ES-I3 (cell line): Measurements from ENCODE around the gene HOMEZ.

Source experiments
- H3K36me3 ChIP-seq: 2 replicates; pipeline ENCODE4 v1.6.1; 2013; ENCODE audit warnings: mild to moderate bottlenecking, low read length, control low read depth, moderate library complexity; ENCODE audit not compliant: insufficient read depth
- H3K4me1 ChIP-seq: 2 replicates; pipeline ENCODE4 v1.6.1; 2013; ENCODE audit warnings: mild to moderate bottlenecking, control low read depth, low read length; ENCODE audit not compliant: insufficient read depth
- H3K9ac ChIP-seq: 2 replicates; pipeline ENCODE4 v1.6.1; 2013; ENCODE audit warnings: low read depth, mild to moderate bottlenecking, low read length, moderate library complexity
- H3K9me3 ChIP-seq: 2 replicates; pipeline ENCODE4 v1.6.1; 2013; ENCODE audit warnings: mild to moderate bottlenecking, low read length, moderate library complexity; ENCODE audit not compliant: control insufficient read depth, insufficient read depth

The HOMEZ gene

DNA sequence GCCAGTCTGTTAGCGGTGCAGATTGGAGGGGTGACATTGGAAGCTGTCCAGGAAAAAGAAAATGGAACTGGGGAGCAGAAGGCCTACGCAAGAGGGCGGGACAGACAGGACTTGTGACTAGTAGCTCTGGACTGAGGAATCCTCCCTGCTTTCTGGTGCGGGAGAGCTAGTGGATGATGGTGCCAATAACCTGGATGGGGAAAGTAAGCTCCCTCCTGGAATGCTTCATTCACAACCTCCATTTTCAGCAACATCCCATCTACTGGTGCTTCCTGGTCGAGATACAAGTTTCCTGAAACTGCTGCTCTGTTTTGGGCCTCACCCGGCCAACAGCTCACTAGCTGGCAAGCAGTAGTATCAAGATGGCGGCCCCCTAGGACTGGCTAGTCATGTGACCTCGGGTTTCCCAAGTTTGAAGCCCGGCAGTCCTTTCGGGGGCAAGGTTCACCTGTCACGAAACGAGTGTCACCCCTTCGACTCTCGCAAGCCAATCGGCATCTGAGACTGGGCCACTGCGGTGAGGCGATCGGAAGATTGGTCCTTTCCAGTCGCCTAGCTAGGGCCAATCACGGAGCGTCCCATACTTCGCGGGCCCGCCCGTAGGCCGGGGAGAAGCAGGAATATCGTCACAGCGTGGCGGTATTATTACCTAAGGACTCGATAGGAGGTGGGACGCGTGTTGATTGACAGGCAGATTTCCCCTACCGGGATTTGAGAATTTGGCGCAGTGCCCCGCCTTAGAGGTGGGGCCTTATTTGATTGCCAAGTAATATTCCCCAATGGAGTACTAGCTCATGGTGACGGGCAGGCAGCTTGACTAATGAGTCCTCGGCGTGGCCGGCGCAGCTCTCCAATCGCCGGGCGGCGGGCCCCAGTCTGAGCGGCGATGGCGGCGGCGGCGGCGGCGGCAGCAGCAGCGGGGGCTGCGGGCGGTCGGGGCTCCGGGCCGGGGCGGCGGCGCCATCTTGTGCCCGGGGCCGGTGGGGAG, 34.9 kb upstream of the HOMEZ start, which contains the start of gene PABPN1:
PABPN1 (plus strand) TSS at position 874 of the 988 bp plus-strand sequence; CDS start at position 887, 13 bp downstream.
- peaks cover 6% of the 10 kb centered on the region; the same call in 1 of the 2 replicates for H3K4me1 ChIP-seq
- H3K9ac ChIP-seq: peak within 1 kb of the TSS; percentile 84
- H3K9me3 ChIP-seq: no peaks in the 10 kb centered on the region
- H3K36me3 ChIP-seq: peaks cover 22% of the 10 kb centered on the region

DNA sequence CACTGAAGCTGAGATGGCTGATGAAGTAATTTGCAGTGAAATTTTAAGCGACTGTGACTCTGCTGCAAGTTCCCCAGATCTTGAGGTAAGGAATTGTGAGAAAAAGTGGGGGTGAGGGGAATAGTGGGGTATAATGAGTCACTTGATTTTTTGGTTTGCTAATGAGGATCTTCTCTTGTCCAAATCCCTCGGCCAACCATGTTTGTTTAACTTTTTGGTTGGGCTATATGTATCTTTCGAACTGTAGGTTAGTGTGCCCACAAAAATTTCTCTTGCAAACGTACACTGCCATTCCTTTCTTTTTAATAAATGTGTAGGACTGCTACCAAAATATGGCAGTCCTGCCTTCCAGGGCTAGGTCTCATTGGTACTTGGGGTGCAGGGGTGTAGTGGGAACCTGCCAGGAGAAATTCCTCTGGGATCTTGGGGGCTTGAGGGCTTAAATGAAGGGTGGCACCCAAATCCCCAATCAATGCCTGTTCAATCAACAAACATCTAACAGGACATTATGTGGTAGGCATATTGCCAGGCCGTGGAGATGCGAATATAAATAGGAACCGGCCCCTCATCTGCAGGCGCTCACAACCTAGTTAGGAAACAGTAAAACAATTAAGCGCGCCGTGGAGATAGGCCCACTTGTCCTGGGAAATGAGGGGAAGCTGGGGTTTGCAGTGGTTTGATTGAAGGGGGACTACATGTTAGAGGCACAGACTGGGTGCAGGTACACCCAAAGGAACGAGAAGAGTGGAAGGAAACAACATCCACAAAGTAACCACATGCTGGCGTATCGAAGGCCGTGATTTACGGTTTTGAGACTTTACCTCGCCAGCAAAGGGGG, 34.0 kb upstream of the HOMEZ start:
- H3K36me3 ChIP-seq: peaks cover 19% of the 10 kb centered on the region
- peak overlapping the region; percentile 53 for H3K9ac ChIP-seq

DNA sequence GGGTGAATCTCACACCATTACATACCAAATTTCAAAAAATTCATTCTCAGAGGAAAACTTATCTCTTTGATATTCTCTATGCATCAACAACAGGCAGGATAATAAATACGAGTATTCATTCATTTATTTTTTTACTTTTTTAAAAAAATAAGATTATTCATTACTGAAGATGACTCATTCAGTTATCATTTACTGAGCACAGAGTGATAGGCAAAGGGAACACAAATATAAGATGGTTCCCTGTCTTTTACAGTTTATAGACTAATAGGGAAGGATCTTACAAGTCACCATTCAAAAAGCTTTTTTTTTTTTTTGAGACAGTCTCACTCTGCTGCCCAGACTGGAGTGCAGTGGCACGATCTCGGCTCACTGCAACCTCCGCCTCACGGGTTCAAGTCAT, 30.4 kb upstream of the HOMEZ start:
- Histone ChIP-seq H3K9me3 (no peaks in the 10 kb centered on the region), H3K36me3 (no peaks in the 10 kb centered on the region), H3K4me1 (no peaks in the 10 kb centered on the region), H3K9ac (no peak overlapping the region)

More for the DNA sequence above, 34.0 kb upstream of the HOMEZ start:
- no peaks in the 10 kb centered on the region for H3K9me3 ChIP-seq
- H3K4me1 ChIP-seq: peaks cover 6% of the 10 kb centered on the region; the same call in 1 of the 2 replicates

DNA sequence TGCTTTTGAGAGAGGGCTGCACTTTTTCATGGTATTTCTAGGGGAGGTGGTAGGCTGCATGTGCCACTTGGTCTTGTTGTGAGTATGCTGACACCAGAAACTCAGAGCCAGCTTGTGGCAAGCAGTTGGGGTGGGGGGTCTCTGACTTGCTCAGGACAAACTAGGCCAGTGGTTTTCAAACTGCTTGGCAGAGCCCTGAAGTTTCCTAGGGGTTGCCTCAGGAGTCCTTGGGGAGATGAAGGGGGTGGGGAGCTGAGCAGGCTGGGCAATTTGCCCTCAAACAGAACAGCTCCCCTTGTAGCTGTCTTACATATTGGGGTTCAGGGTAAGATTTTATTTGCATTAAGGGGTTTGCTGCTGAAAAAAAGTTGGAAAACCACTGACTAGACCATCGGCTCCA, 24.6 kb upstream of the HOMEZ start:
- Histone ChIP-seq H3K36me3 (no peaks in the 10 kb centered on the region), H3K4me1 (no peaks in the 10 kb centered on the region; the same call in 1 of the 2 replicates), H3K9me3 (no peaks in the 10 kb centered on the region), H3K9ac (no peak overlapping the region)

DNA sequence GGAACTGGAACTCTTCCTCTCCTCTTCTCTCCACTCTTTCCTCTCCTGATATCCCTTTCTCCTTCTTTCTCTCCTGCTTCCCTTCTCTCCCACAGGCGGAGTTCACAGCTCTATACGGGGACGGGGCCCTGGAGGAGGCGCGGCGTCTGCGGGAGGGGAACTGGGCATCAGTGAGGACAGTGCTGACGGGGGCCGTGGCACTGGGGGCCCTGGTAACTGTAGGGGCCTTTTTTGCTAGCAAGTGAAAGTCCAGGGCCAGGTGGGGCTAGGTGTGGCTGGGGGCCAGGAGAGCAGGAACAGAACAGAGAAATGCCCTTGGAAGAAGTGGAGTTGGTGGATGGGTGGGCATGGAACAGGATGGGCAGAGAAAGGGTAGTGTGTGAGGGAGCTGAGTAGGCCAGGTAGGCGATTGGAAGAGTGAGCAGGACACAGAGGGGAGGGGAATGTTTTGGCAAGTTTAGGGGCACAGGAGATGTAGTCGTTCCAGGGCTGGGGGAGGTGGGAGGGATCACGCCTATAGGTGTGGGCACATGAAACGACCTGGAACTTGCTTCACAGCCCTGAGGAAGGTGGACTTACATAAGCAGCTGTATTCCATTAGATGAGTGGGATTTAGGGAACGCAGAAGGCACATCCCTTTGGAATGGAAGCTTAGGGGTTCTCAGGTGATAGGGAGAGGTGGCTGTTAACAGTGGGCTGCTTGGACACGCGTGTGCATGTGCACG, 23.0 kb upstream of the HOMEZ start:
- no peaks in the 10 kb centered on the region; the same call in 1 of the 2 replicates for H3K4me1 ChIP-seq
- H3K36me3 ChIP-seq: no peaks in the 10 kb centered on the region
- H3K9ac ChIP-seq: no peak overlapping the region
- no peaks in the 10 kb centered on the region for H3K9me3 ChIP-seq

DNA sequence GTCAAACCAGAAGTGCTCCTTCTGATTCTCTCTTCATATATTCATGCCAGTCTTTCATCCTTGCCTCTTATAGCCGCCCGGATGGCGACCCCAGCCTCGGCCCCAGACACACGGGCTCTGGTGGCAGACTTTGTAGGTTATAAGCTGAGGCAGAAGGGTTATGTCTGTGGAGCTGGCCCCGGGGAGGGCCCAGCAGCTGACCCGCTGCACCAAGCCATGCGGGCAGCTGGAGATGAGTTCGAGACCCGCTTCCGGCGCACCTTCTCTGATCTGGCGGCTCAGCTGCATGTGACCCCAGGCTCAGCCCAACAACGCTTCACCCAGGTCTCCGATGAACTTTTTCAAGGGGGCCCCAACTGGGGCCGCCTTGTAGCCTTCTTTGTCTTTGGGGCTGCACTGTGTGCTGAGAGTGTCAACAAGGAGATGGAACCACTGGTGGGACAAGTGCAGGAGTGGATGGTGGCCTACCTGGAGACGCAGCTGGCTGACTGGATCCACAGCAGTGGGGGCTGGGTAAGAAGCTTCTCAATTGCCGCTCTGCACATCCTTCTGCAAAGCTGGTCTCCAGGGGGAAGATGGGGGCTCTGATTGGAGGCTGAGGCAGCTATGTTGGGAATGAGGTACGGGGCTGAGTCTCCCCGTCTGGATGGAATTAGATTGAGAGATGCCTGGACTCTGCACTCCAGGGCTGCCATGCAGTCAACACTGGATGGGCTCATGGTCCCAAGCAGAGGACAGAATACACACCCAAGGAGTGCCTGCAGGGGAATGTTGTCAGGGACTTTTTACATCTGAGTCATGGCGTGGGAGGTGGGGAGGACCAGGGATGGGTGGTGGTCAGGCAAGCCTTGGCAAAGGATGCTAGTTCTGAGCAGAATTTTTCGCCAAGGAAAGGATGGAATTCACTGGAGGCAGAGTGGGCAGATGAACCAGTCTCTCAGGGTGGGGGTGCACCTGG, 22.0 kb upstream of the HOMEZ start:
- Histone ChIP-seq H3K36me3 (no peaks in the 10 kb centered on the region), H3K9ac (peak overlapping the region; percentile 94; the same call in 1 of the 2 replicates), H3K9me3 (no peaks in the 10 kb centered on the region), H3K4me1 (no peaks in the 10 kb centered on the region; the same call in 1 of the 2 replicates)

DNA sequence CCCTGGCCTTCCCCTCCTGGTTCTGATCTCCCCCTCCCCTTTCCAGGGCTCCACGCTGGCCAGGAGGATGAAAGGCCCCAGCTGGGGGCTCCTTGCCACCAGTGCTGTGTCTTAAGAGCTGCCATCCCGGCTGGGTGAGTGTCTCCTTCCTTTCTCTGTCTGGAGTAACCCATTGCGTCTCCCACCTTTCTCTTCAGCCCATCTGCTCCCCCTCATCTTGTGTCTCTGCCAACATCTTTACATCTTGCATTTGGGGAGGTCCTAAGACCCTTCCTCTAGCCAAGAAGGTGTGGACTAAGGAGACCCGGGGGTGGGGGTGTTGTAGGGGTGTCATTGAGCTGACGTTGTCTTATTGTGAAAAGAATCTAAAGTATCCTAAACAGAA, 21.2 kb upstream of the HOMEZ start:
- Histone ChIP-seq H3K36me3 (no peaks in the 10 kb centered on the region), H3K9ac (peak overlapping the region; percentile 94), H3K9me3 (no peaks in the 10 kb centered on the region), H3K4me1 (no peaks in the 10 kb centered on the region; the same call in 1 of the 2 replicates)

DNA sequence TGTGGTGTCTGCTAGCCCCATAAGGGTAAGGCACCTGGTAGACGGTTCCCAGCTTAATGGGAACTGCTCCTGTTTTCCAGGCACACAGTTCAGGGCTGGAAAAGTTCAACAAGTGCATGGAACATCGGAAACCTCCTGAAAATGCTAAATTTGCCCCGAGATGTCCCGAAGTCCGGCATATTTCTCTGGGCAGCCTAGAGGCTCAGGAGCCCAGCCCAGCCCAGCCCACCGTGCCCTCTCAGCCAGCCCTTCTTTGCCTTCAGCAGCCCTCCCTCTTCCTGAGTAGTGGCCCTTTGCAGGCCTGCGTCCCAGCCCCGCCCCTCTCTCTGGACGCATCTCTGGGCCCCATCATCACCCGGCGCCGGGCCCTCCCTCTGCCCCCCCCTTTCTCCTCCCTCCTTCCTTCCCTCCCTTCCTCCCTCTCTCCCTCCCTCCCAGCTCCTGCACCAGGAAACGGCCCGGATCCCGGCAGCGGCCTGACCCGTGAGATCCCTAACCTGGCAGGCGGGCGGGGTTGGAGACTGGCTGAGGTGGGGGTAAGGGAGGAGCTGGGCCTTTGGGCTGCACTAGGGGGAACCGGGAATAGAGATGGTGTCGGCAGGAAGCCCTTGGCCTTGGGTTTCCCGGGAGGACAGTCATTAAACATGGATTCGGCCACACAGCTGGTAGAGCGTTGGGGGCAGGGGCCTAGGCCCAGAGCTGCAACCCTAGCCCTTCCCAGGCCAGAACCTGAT, 20.6 kb upstream of the HOMEZ start, which contains the start of gene BCL2L2:
BCL2L2 (plus strand) TSS at position 422 of the 734 bp plus-strand sequence. CDS start 935 bp downstream, outside the sequence.
- H3K9me3 ChIP-seq: no peaks in the 10 kb centered on the region
- peak within 1 kb of the TSS; percentile 94 for H3K9ac ChIP-seq
- no peaks in the 10 kb centered on the region; the same call in 1 of the 2 replicates for H3K4me1 ChIP-seq
- H3K36me3 ChIP-seq: no peaks in the 10 kb centered on the region

DNA sequence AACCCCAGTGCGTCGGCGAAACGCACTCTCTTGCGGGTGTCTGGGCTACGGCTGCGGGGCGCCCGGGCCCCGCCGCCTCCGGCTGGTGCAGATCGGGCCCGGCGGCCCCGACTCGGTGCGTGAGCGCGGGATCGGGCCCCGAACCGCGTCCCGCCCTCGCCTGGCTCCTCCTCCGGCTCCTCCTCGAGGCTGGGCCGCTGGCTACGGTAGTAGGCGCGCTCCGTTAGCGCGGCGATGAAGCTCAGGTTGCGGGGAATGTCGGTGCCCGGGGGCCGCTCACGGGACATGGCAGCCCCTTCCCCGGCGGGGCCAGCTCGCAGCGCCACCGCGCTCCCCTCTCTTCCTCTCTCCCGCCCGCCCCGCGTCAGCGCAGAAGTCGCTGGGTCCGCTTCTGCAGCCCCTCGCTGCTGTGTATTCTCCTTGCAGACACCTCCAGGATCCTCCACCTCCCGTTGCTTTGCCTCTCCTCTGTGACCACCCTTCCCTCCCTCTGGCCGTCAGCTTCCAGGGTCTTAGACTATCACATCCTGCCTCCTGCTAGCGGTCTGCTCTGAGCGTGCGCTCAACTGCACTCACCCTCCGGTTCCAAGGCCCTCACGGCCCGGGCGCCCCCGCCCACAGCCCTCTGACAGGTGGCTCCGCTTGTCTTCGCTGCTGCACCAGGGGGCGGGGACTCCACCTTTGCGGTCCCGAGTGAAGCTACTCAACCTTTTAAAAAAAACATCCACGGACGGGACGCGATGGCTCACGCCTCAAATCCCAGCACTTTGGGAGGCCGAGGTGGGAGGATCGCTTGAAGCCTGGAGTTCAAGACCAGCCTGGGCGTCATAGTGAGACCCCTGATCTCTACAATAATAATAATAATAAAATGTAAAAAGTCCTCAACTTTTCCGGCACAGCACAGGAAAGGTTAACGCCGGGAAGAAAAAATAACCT, 16.6 kb upstream of the HOMEZ start, which contains the start of gene PPP1R3E:
PPP1R3E (minus strand) TSS at position 570 of the 936 bp plus-strand sequence; CDS start at position 287, 283 bp downstream.
- no peaks in the 10 kb centered on the region for H3K36me3 ChIP-seq
- H3K4me1 ChIP-seq: no peaks in the 10 kb centered on the region; the same call in 1 of the 2 replicates
- peak within 1 kb of the TSS; percentile 74; the same call in 1 of the 2 replicates for H3K9ac ChIP-seq
- no peaks in the 10 kb centered on the region for H3K9me3 ChIP-seq

DNA sequence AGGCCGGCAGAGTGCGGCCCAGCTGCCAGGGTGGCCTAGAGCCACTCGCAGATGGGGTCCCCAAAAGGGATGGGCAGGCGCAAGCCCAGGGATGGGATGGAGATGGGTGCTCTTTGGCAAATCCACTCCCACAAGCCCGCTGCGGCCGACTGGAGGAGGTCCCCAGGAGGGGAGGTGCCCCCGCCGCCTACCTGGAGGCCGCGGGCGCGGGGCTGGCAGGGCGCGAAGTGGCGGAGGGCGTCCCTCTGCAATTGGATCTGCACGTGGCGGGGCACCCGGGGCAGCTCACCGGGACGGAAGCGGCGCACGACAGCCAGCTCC, 16.0 kb upstream of the HOMEZ start:
- Histone ChIP-seq H3K36me3 (no peaks in the 10 kb centered on the region), H3K9me3 (no peaks in the 10 kb centered on the region), H3K9ac (peak overlapping the region; percentile 74; the same call in 1 of the 2 replicates), H3K4me1 (no peaks in the 10 kb centered on the region; the same call in 1 of the 2 replicates)

DNA sequence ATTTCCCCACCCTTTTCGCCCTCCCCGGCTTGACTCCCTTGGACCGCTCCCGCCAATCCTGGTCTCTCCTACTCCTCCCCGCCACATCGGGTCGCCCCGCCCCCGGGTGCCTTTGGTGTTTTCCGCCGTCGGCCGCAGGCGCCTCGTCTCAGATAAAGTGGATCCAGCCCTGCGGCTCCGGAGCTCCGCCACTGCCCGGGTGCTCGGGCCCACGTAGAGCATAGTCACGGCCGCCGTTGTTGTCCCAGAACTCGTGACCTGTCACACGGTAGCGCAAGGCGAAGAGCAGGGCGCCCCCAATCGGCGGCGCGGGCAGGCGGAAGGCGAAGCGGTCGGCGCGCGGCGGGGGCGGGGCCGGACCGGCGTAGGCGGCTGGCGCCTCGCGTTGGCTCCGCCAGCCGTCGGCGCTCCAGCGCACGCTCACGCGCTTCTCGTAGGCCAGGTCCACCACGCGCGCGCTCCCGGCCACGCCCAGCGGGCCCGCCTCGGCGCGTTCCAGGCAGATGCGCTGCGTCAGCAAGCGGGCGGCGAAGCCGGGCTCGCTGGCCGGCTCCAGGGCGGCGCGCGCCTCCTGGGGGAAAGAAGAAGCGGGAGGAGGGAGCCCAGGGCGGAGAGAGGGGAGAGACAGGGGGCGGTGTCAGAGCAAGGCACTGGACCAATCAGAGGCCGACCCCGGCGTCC, 15.5 kb upstream of the HOMEZ start:
- Histone ChIP-seq H3K9me3 (no peaks in the 10 kb centered on the region), H3K4me1 (no peaks in the 10 kb centered on the region; the same call in 1 of the 2 replicates), H3K9ac (peak overlapping the region; percentile 74), H3K36me3 (no peaks in the 10 kb centered on the region)
